Measurements from ENCODE around the gene UBN1. TPM values are rescaled to one million over a fixed set of nuclear protein-coding genes. Genes with fewer than 3 reads are reported as not detected.
A peak's percentile ranks its signal among the peaks of the same experiment; 100 is the strongest.

UBN1 gene
- total RNA-seq, 3 donors from 2014 or later = 38.2 to 44.6 (median 42.2) TPM

DNA sequence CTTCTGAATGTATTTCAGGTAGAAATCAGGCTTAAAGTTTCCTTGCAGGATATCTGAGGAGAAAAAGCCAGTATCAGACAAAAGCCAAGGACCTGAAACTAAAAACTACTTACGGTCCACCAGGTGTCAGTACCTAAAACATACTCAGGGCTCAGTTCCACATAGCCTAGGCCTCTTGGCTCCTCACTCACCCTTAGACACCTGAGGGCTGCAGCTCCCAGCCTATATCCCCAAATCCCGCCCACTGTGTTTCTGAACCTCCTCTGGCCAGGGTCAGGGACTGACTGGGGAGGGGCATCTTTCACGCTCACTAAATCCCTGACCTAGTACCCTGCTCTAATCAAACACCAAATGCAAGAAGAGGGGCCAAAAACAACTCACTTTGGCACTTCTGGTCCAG, 36.0 kb upstream of the UBN1 start:
- no peak for DNase-seq
- H3K4me1 Mint-ChIP-seq (ENCODE audit: low read depth) = no peaks in the 10 kb centered on the region
- H3K4me3 Mint-ChIP-seq = no peak overlapping the region
- H3K9me3 Mint-ChIP-seq = no peaks in the 10 kb centered on the region
- ATAC-seq = no peak
- H3K36me3 Mint-ChIP-seq (ENCODE audit: insufficient read depth) = peaks cover 41% of the 10 kb centered on the region
- H3K27me3 Mint-ChIP-seq (ENCODE audit: low read depth) = no peaks in the 10 kb centered on the region

- ATAC-seq = no peak
- Mint-ChIP-seq H3K4me1 (ENCODE audit: low read depth) (no peaks in the 10 kb centered on the region), H3K36me3 (ENCODE audit: insufficient read depth) (peaks cover 43% of the 10 kb centered on the region), H3K9me3 (no peaks in the 10 kb centered on the region), H3K27me3 (ENCODE audit: low read depth) (no peaks in the 10 kb centered on the region), H3K4me3 (no peak overlapping the region)
- no peak for DNase-seq
These were observed 35.5 kb upstream of the UBN1 start for GRCh38 chr16:4811773-4812172.

GRCh38 chr16:4813251-4814003, 33.9 kb upstream of the UBN1 start:
- no peaks in the 10 kb centered on the region for H3K4me1 Mint-ChIP-seq (ENCODE audit: low read depth)
- H3K36me3 Mint-ChIP-seq (ENCODE audit: insufficient read depth) = peaks cover 40% of the 10 kb centered on the region
- ATAC-seq = no peak
- no peaks in the 10 kb centered on the region for H3K9me3 Mint-ChIP-seq
- no peak overlapping the region for H3K4me3 Mint-ChIP-seq
- H3K27me3 Mint-ChIP-seq (ENCODE audit: low read depth) = no peaks in the 10 kb centered on the region
- DNase-seq = no peak

GRCh38 chr16:4814046-4814445, 33.2 kb upstream of the UBN1 start:
- H3K9me3 Mint-ChIP-seq = no peaks in the 10 kb centered on the region
- DNase-seq = no peak
- H3K4me1 Mint-ChIP-seq (ENCODE audit: low read depth) = no peaks in the 10 kb centered on the region
- H3K36me3 Mint-ChIP-seq (ENCODE audit: insufficient read depth) = peaks cover 45% of the 10 kb centered on the region
- no peaks in the 10 kb centered on the region for H3K27me3 Mint-ChIP-seq (ENCODE audit: low read depth)
- ATAC-seq = no peak
- no peak overlapping the region for H3K4me3 Mint-ChIP-seq

GRCh38 chr16:4814542-4815173, 32.6 kb upstream of the UBN1 start:
- H3K4me3 Mint-ChIP-seq = no peak overlapping the region
- no peaks in the 10 kb centered on the region for H3K27me3 Mint-ChIP-seq (ENCODE audit: low read depth)
- H3K9me3 Mint-ChIP-seq = no peaks in the 10 kb centered on the region
- peaks cover 47% of the 10 kb centered on the region for H3K36me3 Mint-ChIP-seq (ENCODE audit: insufficient read depth)
- H3K4me1 Mint-ChIP-seq (ENCODE audit: low read depth) = no peaks in the 10 kb centered on the region
- DNase-seq = no peak
- no peak for ATAC-seq

DNA sequence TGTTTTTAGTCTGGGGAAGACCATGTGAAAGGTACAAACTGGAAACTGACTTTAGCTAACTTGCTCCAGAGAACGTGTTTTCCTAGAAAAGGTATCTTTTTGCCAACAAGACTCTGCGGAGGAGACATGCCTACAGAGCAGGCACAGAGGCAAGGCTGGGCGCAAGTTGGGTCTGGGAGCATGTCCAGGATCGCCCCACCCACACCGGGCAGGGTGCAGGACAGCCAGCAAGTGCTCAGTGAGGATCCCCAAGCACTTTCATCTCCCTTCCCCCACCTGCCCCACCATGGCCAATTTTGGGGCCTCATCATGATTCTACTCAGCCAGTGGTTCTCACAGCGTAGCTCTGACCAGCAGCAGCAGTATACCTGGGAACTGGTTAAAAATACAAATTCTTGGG, 26.6 kb upstream of the UBN1 start:
- no peaks in the 10 kb centered on the region for H3K27me3 Mint-ChIP-seq (ENCODE audit: low read depth)
- no peak overlapping the region for H3K4me3 Mint-ChIP-seq
- no peaks in the 10 kb centered on the region for H3K4me1 Mint-ChIP-seq (ENCODE audit: low read depth)
- DNase-seq (no peak), ATAC-seq (no peak)
- peaks cover 40% of the 10 kb centered on the region for H3K36me3 Mint-ChIP-seq (ENCODE audit: insufficient read depth)
- no peaks in the 10 kb centered on the region for H3K9me3 Mint-ChIP-seq

DNA sequence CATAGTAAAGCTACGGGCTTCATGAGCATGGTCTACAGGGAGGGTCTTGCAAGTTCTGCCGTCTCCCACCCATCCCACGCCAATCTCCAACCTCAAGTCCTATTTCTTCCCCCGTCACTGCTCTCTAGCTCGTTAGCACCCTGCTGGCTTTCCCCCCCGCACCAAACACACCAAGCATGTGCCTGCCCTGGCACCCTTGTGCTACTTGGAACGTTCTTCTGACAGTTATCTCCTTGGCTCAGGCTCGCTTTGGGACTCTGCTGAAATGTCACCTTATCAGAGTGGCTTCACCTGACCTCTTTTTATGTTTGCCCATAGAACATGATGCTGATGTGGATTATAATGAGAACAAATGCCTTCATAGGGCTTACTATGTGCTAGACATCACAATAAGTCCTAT, 22.1 kb upstream of the UBN1 start:
- H3K4me3 Mint-ChIP-seq = no peak overlapping the region
- H3K27me3 Mint-ChIP-seq (ENCODE audit: low read depth) = no peaks in the 10 kb centered on the region
- H3K4me1 Mint-ChIP-seq (ENCODE audit: low read depth) = no peaks in the 10 kb centered on the region
- no peaks in the 10 kb centered on the region for H3K9me3 Mint-ChIP-seq
- DNase-seq (no peak), ATAC-seq (no peak)
- H3K36me3 Mint-ChIP-seq (ENCODE audit: insufficient read depth) = peaks cover 37% of the 10 kb centered on the region

DNA sequence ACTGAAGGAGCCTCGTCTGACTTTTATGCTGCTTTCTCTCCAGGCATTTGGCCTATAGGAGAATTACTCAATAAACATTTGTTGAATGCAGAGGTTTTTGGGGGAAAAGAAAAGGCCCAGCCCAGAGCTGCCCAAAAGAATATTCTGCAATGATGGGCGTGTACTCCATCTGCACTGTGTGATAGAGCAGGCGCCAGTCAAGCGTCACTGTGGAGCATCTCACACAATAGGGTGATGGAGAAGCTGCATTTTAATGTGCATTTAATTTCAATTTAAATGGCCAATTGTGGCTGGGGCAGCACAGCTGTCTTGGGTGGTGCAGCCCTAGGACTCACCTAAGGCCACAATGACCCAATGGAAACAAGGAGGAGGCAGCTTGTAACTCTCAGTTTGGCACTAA, 20.8 kb upstream of the UBN1 start:
- peaks cover 41% of the 10 kb centered on the region for H3K36me3 Mint-ChIP-seq (ENCODE audit: insufficient read depth)
- no peak for DNase-seq
- ATAC-seq = no peak
- no peaks in the 10 kb centered on the region for H3K27me3 Mint-ChIP-seq (ENCODE audit: low read depth)
- H3K4me3 Mint-ChIP-seq = no peak overlapping the region
- H3K4me1 Mint-ChIP-seq (ENCODE audit: low read depth) = no peaks in the 10 kb centered on the region
- H3K9me3 Mint-ChIP-seq = no peaks in the 10 kb centered on the region

GRCh38 chr16:4826980-4827379, 20.3 kb upstream of the UBN1 start:
- no peak overlapping the region for H3K4me3 Mint-ChIP-seq
- DNase-seq (no peak), ATAC-seq (no peak)
- peaks cover 38% of the 10 kb centered on the region for H3K36me3 Mint-ChIP-seq (ENCODE audit: insufficient read depth)
- no peaks in the 10 kb centered on the region for H3K9me3 Mint-ChIP-seq
- no peaks in the 10 kb centered on the region for H3K27me3 Mint-ChIP-seq (ENCODE audit: low read depth)
- H3K4me1 Mint-ChIP-seq (ENCODE audit: low read depth) = no peaks in the 10 kb centered on the region

DNA sequence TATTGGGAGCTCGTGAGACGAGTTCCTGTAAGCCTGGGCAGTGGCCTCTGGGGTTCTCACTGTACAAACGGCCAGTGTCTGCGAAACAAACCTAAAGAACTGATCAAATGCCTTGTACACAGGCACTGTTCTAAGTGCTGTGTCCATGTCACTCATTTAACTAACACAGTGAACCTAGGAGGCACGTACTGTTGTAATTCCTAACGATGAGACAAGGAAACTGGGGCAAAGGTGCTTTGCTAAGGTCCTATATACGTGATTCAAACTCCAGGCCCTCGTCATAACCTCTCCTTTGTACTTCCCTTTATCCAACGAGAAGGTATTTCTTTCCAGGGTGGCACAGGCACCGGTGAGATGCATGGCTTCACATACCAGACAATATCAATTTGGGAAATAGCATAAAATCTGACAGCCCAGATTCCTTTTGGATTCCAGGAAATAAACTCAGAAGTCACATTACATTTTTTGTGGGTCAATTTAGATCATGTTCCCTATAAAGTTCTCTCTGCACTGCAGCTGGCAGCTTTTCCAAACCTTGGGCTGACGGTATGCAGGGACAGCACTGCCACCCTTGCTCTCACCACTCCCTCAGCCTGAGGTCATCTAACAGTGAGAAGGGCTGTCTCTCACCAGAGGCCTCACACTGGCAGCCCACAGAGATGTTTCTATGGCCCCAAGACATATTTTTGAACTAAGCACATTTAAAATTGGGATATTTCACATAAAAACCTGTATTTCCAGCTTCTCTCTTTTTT, 18.5 kb upstream of the UBN1 start:
- peaks cover 39% of the 10 kb centered on the region for H3K36me3 Mint-ChIP-seq (ENCODE audit: insufficient read depth)
- DNase-seq (no peak), ATAC-seq (no peak)
- no peaks in the 10 kb centered on the region for H3K27me3 Mint-ChIP-seq (ENCODE audit: low read depth)
- no peak overlapping the region for H3K4me3 Mint-ChIP-seq
- peaks cover 11% of the 10 kb centered on the region for H3K4me1 Mint-ChIP-seq (ENCODE audit: low read depth)
- H3K9me3 Mint-ChIP-seq = no peaks in the 10 kb centered on the region

DNA sequence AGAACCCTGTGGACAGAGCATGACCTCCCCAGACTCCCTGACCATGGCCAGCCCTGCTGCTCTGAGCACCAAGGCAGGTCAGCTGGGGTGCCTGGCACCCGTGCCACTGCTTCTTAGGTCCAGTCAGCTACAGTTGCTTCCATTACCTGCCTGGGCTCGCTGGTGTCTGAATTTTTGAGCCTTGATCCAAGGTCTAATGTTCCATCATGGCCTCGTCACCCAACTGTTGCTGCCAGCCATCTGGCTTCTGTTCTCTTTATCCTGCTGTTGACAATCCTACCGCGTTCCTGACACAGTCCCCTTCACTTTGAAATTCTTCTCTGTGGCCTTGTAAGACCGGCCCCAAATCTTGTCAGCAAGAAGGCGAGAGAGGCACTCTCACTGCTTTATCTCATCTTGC, 16.9 kb upstream of the UBN1 start:
- DNase-seq (no peak), ATAC-seq (no peak)
- peaks cover 16% of the 10 kb centered on the region for H3K4me1 Mint-ChIP-seq (ENCODE audit: low read depth)
- H3K27me3 Mint-ChIP-seq (ENCODE audit: low read depth) = no peaks in the 10 kb centered on the region
- H3K9me3 Mint-ChIP-seq = no peaks in the 10 kb centered on the region
- peaks cover 36% of the 10 kb centered on the region for H3K36me3 Mint-ChIP-seq (ENCODE audit: insufficient read depth)
- no peak overlapping the region for H3K4me3 Mint-ChIP-seq

DNA sequence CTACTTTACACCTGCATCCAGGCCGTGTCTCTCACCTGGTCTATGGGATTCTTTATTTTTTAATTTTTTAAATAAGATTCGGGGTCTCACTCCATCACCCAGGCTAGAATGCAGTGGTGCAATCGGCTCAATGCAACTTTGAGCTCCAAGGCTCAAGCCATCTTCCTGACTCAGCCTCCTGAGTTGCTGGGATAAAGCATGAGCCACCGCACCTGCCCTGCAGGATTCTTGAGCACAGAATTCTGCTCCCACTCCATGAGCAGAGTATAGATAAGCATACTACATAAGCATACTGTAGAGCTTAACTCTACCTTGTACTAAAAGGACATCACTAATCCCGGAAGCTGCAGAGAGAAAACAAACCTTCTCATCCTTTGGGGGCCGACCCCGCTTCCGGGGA, 15.7 kb upstream of the UBN1 start:
- Mint-ChIP-seq H3K4me1 (ENCODE audit: low read depth) (peaks cover 16% of the 10 kb centered on the region), H3K27me3 (ENCODE audit: low read depth) (no peaks in the 10 kb centered on the region), H3K36me3 (ENCODE audit: insufficient read depth) (peaks cover 39% of the 10 kb centered on the region), H3K9me3 (no peaks in the 10 kb centered on the region), H3K4me3 (no peak overlapping the region)
- ATAC-seq = no peak
- no peak for DNase-seq

DNA sequence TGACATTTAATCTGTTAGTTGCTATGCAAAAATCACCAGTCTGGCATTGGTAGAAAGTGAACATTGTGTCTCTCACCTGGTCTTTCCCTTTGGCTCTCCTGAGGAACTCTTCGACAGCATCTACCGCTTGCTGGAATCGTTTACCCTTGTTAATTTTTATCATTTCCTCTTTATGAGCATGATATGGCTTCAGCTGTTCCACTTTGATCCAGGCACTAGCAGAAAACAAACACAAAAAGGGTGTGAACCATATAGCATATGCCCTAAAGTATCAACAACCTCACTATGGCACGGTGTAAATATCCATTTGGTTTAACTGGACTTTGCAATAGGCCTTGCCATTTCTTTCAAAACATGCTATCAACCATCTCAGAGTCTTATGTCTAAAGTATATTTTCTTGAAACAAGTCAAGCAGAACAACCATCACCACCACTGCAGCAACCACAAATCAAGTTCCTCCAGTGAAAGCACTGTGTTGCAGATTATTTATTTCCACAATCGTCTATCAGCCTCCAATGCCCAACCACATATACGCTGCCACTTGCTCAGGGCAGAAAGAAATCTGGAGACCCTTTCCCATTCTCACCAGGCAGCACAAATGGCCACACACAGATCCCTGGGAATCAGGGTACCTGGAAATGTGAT, 14.5 kb upstream of the UBN1 start:
- Mint-ChIP-seq H3K36me3 (ENCODE audit: insufficient read depth) (peaks cover 34% of the 10 kb centered on the region), H3K4me3 (no peak overlapping the region), H3K27me3 (ENCODE audit: low read depth) (no peaks in the 10 kb centered on the region), H3K9me3 (no peaks in the 10 kb centered on the region), H3K4me1 (ENCODE audit: low read depth) (peaks cover 16% of the 10 kb centered on the region)
- no peak for DNase-seq
- ATAC-seq = no peak

DNA sequence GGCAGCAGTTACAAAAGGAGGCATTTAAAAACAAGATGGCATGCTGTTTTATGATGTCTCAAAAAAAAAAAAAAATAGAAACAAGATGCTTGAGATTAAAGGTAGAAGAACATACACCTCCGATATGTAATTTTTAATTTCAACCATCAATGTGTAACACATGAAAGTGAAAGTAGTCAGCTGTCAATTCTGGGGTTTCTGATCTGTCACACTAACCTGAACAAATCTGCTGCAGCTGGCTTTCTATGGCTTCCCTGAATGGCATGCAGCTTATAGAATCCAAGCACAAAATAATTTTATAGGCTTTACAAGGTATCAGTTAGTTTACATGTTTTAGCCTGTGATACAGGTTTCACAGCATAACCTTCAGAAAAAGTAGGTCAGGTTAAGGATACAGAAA, 13.7 kb upstream of the UBN1 start:
- Mint-ChIP-seq H3K9me3 (no peaks in the 10 kb centered on the region), H3K4me3 (no peak overlapping the region), H3K27me3 (ENCODE audit: low read depth) (no peaks in the 10 kb centered on the region), H3K36me3 (ENCODE audit: insufficient read depth) (peaks cover 30% of the 10 kb centered on the region), H3K4me1 (ENCODE audit: low read depth) (peaks cover 16% of the 10 kb centered on the region)
- DNase-seq (no peak), ATAC-seq (peak in 1 of 2 donors; percentile 66)

Data from activated T-cell treated with anti-CD3 and anti-CD28 coated beads, Interleukin-2, amount 50 U/mL, for 4 hours (primary cell).